CD4-positive, alpha-beta T cell (primary cell): ENCODE results near the gene NRSN2. TPM values are rescaled to one million over a fixed set of nuclear protein-coding genes. Genes with fewer than 3 reads are reported as not detected.

ENCODE experiments used
- ATAC-seq: fragments of 200-7000 bp; cut with Tn5 transposase; one replicate; pipeline ENCODE4 v1.10.0; 2022; ENCODE audit warnings: mild to moderate bottlenecking; ENCODE audit not compliant: poor library complexity
- CTCF ChIA-PET: fragments of 350-600 bp; sonication (Branson Sonifier 250); formaldehyde crosslinking; loops from one replicate; lab custom pipeline; 2021; ENCODE audit warnings: antibody characterized with exemption, inconsistent platforms; lab: Charles Lee
- POLR2A ChIA-PET: fragments of 350-600 bp; sonication (Branson Sonifier 250); formaldehyde crosslinking; loops from one replicate; lab custom pipeline; 2021; ENCODE audit warnings: antibody characterized with exemption, inconsistent platforms; lab: Charles Lee
- DNase-seq, 14 experiments: peaks; one replicate each; pipeline ENCODE4 v3.0.0-alpha.2; 2013 to 2020; ENCODE audit warnings: mixed read lengths in 2 of 14
- H3K27ac ChIP-seq, 2 donors: one replicate each; pipeline versions ENCODE4 v1.5.1 to v1.7.0; 2013; ENCODE audit warnings: low read length in 2 of 2, low read depth in 1 of 2, mild to moderate bottlenecking in 1 of 2
- H3K27me3 ChIP-seq, 2 experiments: 1 replicate in 1 of 2; 2 replicates in 1 of 2; pipeline versions ENCODE4 v1.6.1 to v1.7.0; 2013; ENCODE audit warnings: low read length in 2 of 2, control low read depth in 1 of 2, mild to moderate bottlenecking in 1 of 2, moderate library complexity in 1 of 2; ENCODE audit not compliant: insufficient read depth in 2 of 2, control insufficient read depth in 1 of 2
- H3K36me3 ChIP-seq: one replicate; pipeline ENCODE4 v1.6.1; 2013; ENCODE audit warnings: low read length, control low read depth; ENCODE audit not compliant: insufficient read depth
- H3K4me1 ChIP-seq: one replicate; pipeline ENCODE4 v1.6.1; 2013; ENCODE audit warnings: low read length, control low read depth; ENCODE audit not compliant: insufficient read depth
- H3K4me3 ChIP-seq: one replicate; pipeline ENCODE4 v1.5.1; 2013; ENCODE audit warnings: mild to moderate bottlenecking, low read length, moderate library complexity
- H3K9me3 ChIP-seq, 2 experiments: 1 replicate in 1 of 2; 2 replicates in 1 of 2; pipeline versions ENCODE4 v1.6.1 to v1.7.0; 2013; ENCODE audit warnings: low read length in 2 of 2, mild to moderate bottlenecking in 2 of 2, control low read depth in 1 of 2, moderate library complexity in 1 of 2; ENCODE audit not compliant: control insufficient read depth in 1 of 2, insufficient read depth in 1 of 2
- H3K27ac Mint-ChIP-seq: one replicate; pipeline ENCODE4 v1.8.0; 2020; ENCODE audit warnings: mixed read lengths
- H3K27me3 Mint-ChIP-seq: one replicate; pipeline ENCODE4 v1.8.0; 2021; ENCODE audit warnings: mixed read lengths
- H3K36me3 Mint-ChIP-seq: one replicate; pipeline ENCODE4 v1.8.0; 2021; ENCODE audit warnings: low read depth, mixed read lengths
- H3K4me1 Mint-ChIP-seq: one replicate; pipeline ENCODE4 v1.8.0; 2021; ENCODE audit warnings: low read depth, mixed read lengths
- H3K4me3 Mint-ChIP-seq: one replicate; pipeline ENCODE4 v1.8.0; 2020; ENCODE audit warnings: mild to moderate bottlenecking, mixed read lengths
- H3K9me3 Mint-ChIP-seq: one replicate; pipeline ENCODE4 v1.8.0; 2020; ENCODE audit warnings: mixed read lengths
- CTCF ChIP-seq: fragments of 200-600 bp; IDR thresholded peaks from one replicate; pipeline ENCODE4 v1.8.0; 2022; ENCODE audit warnings: antibody characterized with exemption, mild to moderate bottlenecking
- intact Hi-C, 2 experiments: fragments of 100-400 bp; cut with DNase I in 1 of 2; cut with micrococcal nuclease in 1 of 2; formaldehyde crosslinking; loops; one replicate each; pipeline versions ENCODE4 v1.15.1 to v1.9.0; 2023 to 2025; cut with DNase I, micrococcal nuclease
- total RNA-seq, 174 experiments: library from RNA in 2 of 174; stranded (reverse) in 2 of 174; gene quantifications; one replicate each; pipeline ENCODE4 v1.2.3 and lab custom pipeline; 2021 to 2026

NRSN2 gene
- total RNA-seq, 2 experiments from 2014 or later = 0.69 to 1.3 TPM

- peaks cover 12% of the 10 kb centered on the region for H3K4me1 ChIP-seq
- Mint-ChIP-seq H3K27ac (no peak overlapping the region), H3K4me1 (peaks cover 14% of the 10 kb centered on the region), H3K4me3 (no peak overlapping the region), H3K36me3 (no peaks in the 10 kb centered on the region), H3K9me3 (no peaks in the 10 kb centered on the region), H3K27me3 (no peaks in the 10 kb centered on the region)
- H3K27me3 ChIP-seq = no peaks in the 10 kb centered on the region
- TF ChIP-seq CTCF = no peak
- ATAC-seq = no peak
- DNase-seq = no peak
- intact Hi-C loops = no loop called here
- POLR2A ChIA-PET = interaction anchor here (1.0 kb wide), 1 partner anchor 14 kb away, joined by 3 read pairs; no protein-coding TSS in a partner anchor
- no peak overlapping the region for H3K4me3 ChIP-seq
- no peak overlapping the region for H3K27ac ChIP-seq
- no peaks in the 10 kb centered on the region for H3K9me3 ChIP-seq
- CTCF ChIA-PET = no interaction called here
- no peaks in the 10 kb centered on the region for H3K36me3 ChIP-seq
Observed at GRCh38 chr20:312067-312466, 34.8 kb upstream of the NRSN2 start.

- H3K9me3 Mint-ChIP-seq = no peaks in the 10 kb centered on the region
- no peak overlapping the region for H3K27ac ChIP-seq
- no peaks in the 10 kb centered on the region for H3K36me3 ChIP-seq
- intact Hi-C loops = no loop called here
- no peaks in the 10 kb centered on the region for H3K27me3 Mint-ChIP-seq
- H3K9me3 ChIP-seq = no peaks in the 10 kb centered on the region
- no peak overlapping the region for H3K4me3 ChIP-seq
- H3K4me3 Mint-ChIP-seq = no peak overlapping the region
- no peak overlapping the region for H3K27ac Mint-ChIP-seq
- ChIA-PET CTCF (no interaction called here), POLR2A (interaction anchor here (1.0 kb wide), 1 partner anchor 14 kb away, joined by 3 read pairs; no protein-coding TSS in a partner anchor)
- DNase-seq (no peak), ATAC-seq (no peak)
- peaks cover 14% of the 10 kb centered on the region for H3K4me1 Mint-ChIP-seq
- H3K4me1 ChIP-seq = peaks cover 12% of the 10 kb centered on the region
- no peak for TF ChIP-seq CTCF
- H3K36me3 Mint-ChIP-seq = no peaks in the 10 kb centered on the region
- no peaks in the 10 kb centered on the region for H3K27me3 ChIP-seq
Observed at GRCh38 chr20:312866-313265, 34.0 kb upstream of the NRSN2 start.

- no peaks in the 10 kb centered on the region for H3K36me3 ChIP-seq
- peaks cover 14% of the 10 kb centered on the region for H3K4me1 Mint-ChIP-seq
- ATAC-seq (no peak), DNase-seq (no peak)
- no peak overlapping the region for H3K4me3 Mint-ChIP-seq
- H3K27me3 ChIP-seq = no peaks in the 10 kb centered on the region
- H3K27ac Mint-ChIP-seq = no peak overlapping the region
- CTCF ChIA-PET = no interaction called here
- no peaks in the 10 kb centered on the region for H3K9me3 ChIP-seq
- intact Hi-C loops = no loop called here
- POLR2A ChIA-PET = no interaction called here
- no peak overlapping the region for H3K27ac ChIP-seq
- no peaks in the 10 kb centered on the region for H3K27me3 Mint-ChIP-seq
- no peak overlapping the region for H3K4me3 ChIP-seq
- H3K4me1 ChIP-seq = peaks cover 12% of the 10 kb centered on the region
- TF ChIP-seq CTCF = no peak
- H3K9me3 Mint-ChIP-seq = no peaks in the 10 kb centered on the region
- H3K36me3 Mint-ChIP-seq = no peaks in the 10 kb centered on the region
Observed at GRCh38 chr20:313402-313801, 33.5 kb upstream of the NRSN2 start.
